SK-N-SH treated with all-trans-retinoic acid at 6 μM for 48 hours (cell line): Measurements from ENCODE around the gene VEPH1.
A peak's percentile ranks its signal among the peaks of the same experiment; 100 is the strongest.

Source experiments
- ATAC-seq: fragments of 200-7000 bp; cut with Tn5 transposase; 3 replicates; pipeline ENCODE4 v1.9.1; 2020; ENCODE audit warnings: mild to moderate bottlenecking, moderate library complexity
- ARNTL ChIP-seq: fragments of 450-650 bp; formaldehyde crosslinking; IDR thresholded peaks from 2 replicates; pipeline ENCODE4 v1.5.0; 2020; ENCODE audit warnings: low read depth, mild to moderate bottlenecking, moderate library complexity, borderline replicate concordance
- BACH2 ChIP-seq: fragments of 250-450 bp; sonication (Bioruptor Pico); IDR thresholded peaks from 2 replicates; pipeline ENCODE4 v1.9.0; 2021; ENCODE audit warnings: mild to moderate bottlenecking, borderline replicate concordance
- CREB5 ChIP-seq: fragments of 250-450 bp; sonication (Bioruptor Pico); IDR thresholded peaks from 2 replicates; pipeline ENCODE4 v1.5.1; 2020; ENCODE audit warnings: low read depth, mild to moderate bottlenecking, moderate library complexity
- CSDC2 ChIP-seq: fragments of 250-450 bp; sonication (Bioruptor Pico); IDR thresholded peaks from 2 replicates; pipeline ENCODE4 v1.5.0; 2020; ENCODE audit warnings: mild to moderate bottlenecking, moderate library complexity
- ESRRG ChIP-seq: fragments of 250-450 bp; sonication (Bioruptor Pico); IDR thresholded peaks from 2 replicates; pipeline ENCODE4 v1.6.1; 2021; ENCODE audit warnings: mild to moderate bottlenecking
- GLIS3 ChIP-seq: fragments of 250-450 bp; sonication (Bioruptor Pico); IDR thresholded peaks from 2 replicates; pipeline ENCODE4 v1.5.0; 2020; ENCODE audit warnings: mild to moderate bottlenecking, moderate library complexity
- ISL1 ChIP-seq: fragments of 250-450 bp; sonication (Bioruptor Pico); IDR thresholded peaks from 2 replicates; pipeline ENCODE4 v2.1.2; 2022; ENCODE audit warnings: mild to moderate bottlenecking, moderate library complexity
- OSR1 ChIP-seq: fragments of 250-450 bp; sonication (Bioruptor Pico); IDR thresholded peaks from 2 replicates; pipeline ENCODE4 v1.8.0; 2022; ENCODE audit warnings: moderate library complexity, mild to moderate bottlenecking, inconsistent platforms
- PATZ1 ChIP-seq: fragments of 250-450 bp; sonication (Bioruptor Pico); IDR thresholded peaks from 2 replicates; pipeline ENCODE4 v1.8.0; 2020; ENCODE audit warnings: mild to moderate bottlenecking, moderate library complexity, borderline replicate concordance
- POU6F1 ChIP-seq: fragments of 250-450 bp; sonication (Bioruptor Pico); IDR thresholded peaks from 2 replicates; pipeline ENCODE4 v1.8.0; 2021; ENCODE audit warnings: low read depth, mild to moderate bottlenecking, moderate library complexity, borderline replicate concordance
- PPARA ChIP-seq: fragments of 250-450 bp; sonication (Bioruptor Pico); IDR thresholded peaks from 2 replicates; pipeline ENCODE4 v1.5.0; 2020; ENCODE audit warnings: mild to moderate bottlenecking, borderline replicate concordance
- RARB ChIP-seq: fragments of 250-450 bp; sonication (Bioruptor Pico); IDR thresholded peaks from 2 replicates; pipeline ENCODE4 v1.8.0; 2021; ENCODE audit warnings: mild to moderate bottlenecking, moderate library complexity
- SNAI2 ChIP-seq: fragments of 250-450 bp; sonication (Bioruptor Pico); IDR thresholded peaks from 2 replicates; pipeline ENCODE4 v1.5.0; 2020; ENCODE audit warnings: mild to moderate bottlenecking, moderate library complexity
- TOX ChIP-seq: fragments of 250-450 bp; sonication (Bioruptor Pico); IDR thresholded peaks from 2 replicates; pipeline ENCODE4 v1.8.0; 2021; ENCODE audit warnings: mild to moderate bottlenecking, moderate library complexity, borderline replicate concordance
- TSHZ2 ChIP-seq: fragments of 250-450 bp; sonication (Bioruptor Pico); IDR thresholded peaks from 2 replicates; pipeline ENCODE4 v1.5.0; 2020; ENCODE audit warnings: mild to moderate bottlenecking, moderate library complexity
- ZC3H10 ChIP-seq: fragments of 250-450 bp; sonication (Bioruptor Pico); IDR thresholded peaks from 2 replicates; pipeline ENCODE4 v1.5.1; 2021; ENCODE audit warnings: mild to moderate bottlenecking, moderate library complexity
- ZFP3 ChIP-seq: fragments of 250-450 bp; sonication (Bioruptor Pico); IDR thresholded peaks from 2 replicates; pipeline ENCODE4 v1.5.0; 2020; ENCODE audit warnings: mild to moderate bottlenecking, moderate library complexity
- ZFP30 ChIP-seq: fragments of 450-650 bp; formaldehyde crosslinking; IDR thresholded peaks from 2 replicates; pipeline ENCODE4 v1.5.0; 2022; ENCODE audit warnings: mild to moderate bottlenecking, moderate library complexity
- ZNF565 ChIP-seq: fragments of 450-650 bp; formaldehyde crosslinking; conservative IDR thresholded peaks from 2 replicates; pipeline ENCODE4 v1.5.0; 2020; ENCODE audit warnings: low read depth, mild to moderate bottlenecking, moderate library complexity
- ZNF70 ChIP-seq: fragments of 450-650 bp; formaldehyde crosslinking; IDR thresholded peaks from 2 replicates; pipeline ENCODE4 v1.5.0; 2020; ENCODE audit warnings: mild to moderate bottlenecking, moderate library complexity

Gene VEPH1

GRCh38 chr3:157442729-157443128 is 60.5 kb downstream of the VEPH1 start:
- ATAC-seq: no peak
- TF ChIP-seq CSDC2 (CRISPR knock-in tag): no peak
- no peak for TF ChIP-seq POU6F1 (CRISPR knock-in tag)
- no peak for TF ChIP-seq GLIS3 (CRISPR knock-in tag)
- TF ChIP-seq ESRRG: no peak
- no peak for TF ChIP-seq TOX (CRISPR knock-in tag)
- TF ChIP-seq CREB5 (CRISPR knock-in tag): no peak
- no peak for TF ChIP-seq ZFP3 (CRISPR knock-in tag)
- TF ChIP-seq OSR1 (CRISPR knock-in tag): no peak
- no peak for TF ChIP-seq BACH2 (CRISPR knock-in tag)
- no peak for TF ChIP-seq RARB (CRISPR knock-in tag)
- TF ChIP-seq PPARA (CRISPR knock-in tag): no peak
- no peak for TF ChIP-seq ISL1 (CRISPR knock-in tag)
- no peak for TF ChIP-seq ZNF70 (CRISPR knock-in tag)
- no peak for TF ChIP-seq TSHZ2 (CRISPR knock-in tag)
- TF ChIP-seq ZNF565 (CRISPR knock-in tag): no peak
- TF ChIP-seq ARNTL (CRISPR knock-in tag): no peak
- no peak for TF ChIP-seq PATZ1 (CRISPR knock-in tag)
- TF ChIP-seq ZC3H10 (CRISPR knock-in tag): no peak
- no peak for TF ChIP-seq ZFP30 (CRISPR knock-in tag)
- no peak for TF ChIP-seq SNAI2 (CRISPR knock-in tag)

GRCh38 chr3:157441102-157441624 is 62.1 kb downstream of the VEPH1 start:
- no peak for TF ChIP-seq ZNF70 (CRISPR knock-in tag)
- TF ChIP-seq CSDC2 (CRISPR knock-in tag): no peak
- TF ChIP-seq SNAI2 (CRISPR knock-in tag): no peak
- no peak for TF ChIP-seq PPARA (CRISPR knock-in tag)
- no peak for TF ChIP-seq ISL1 (CRISPR knock-in tag)
- no peak for TF ChIP-seq RARB (CRISPR knock-in tag)
- ATAC-seq: no peak

- ATAC-seq: peak; percentile 61
- no peak for TF ChIP-seq ISL1 (CRISPR knock-in tag)
- TF ChIP-seq TSHZ2 (CRISPR knock-in tag): no peak
- TF ChIP-seq CREB5 (CRISPR knock-in tag): no peak
Observed at GRCh38 chr3:157438194-157438730, 65.0 kb downstream of the VEPH1 start.
